Measurements from ENCODE around the gene PEX10. TPM values are rescaled to one million over a fixed set of nuclear protein-coding genes. Genes with fewer than 3 reads are reported as not detected.
A peak's percentile ranks its signal among the peaks of the same experiment; 100 is the strongest.

The PEX10 gene
- total and polyA plus RNA-seq, 10 of the 15 experiments (the other 5 are each of a cell fraction or from before 2014, with no cell fraction given), result 0.24 to 24.9 (median 16.8) TPM; not detected in 1

GRCh38 chr1:2394220-2394619 is 18.1 kb downstream of the PEX10 start:
- intact Hi-C loops (cut with micrococcal nuclease; ENCODE audit: unreplicated experiment) (no loop called here), in situ Hi-C loops (cut with MboI) (no loop called here)
- H3K9ac ChIP-seq (ENCODE audit: control insufficient read depth, insufficient read depth, low read length), result no peak overlapping the region

More at GRCh38 chr1:2394220-2394619, 18.1 kb downstream of the PEX10 start:
- no TSS peak for BruUV-seq (replicated peaks)
- H2AFZ ChIP-seq (ENCODE audit: control insufficient read depth, low read depth, low read length), result no peak overlapping the region
- RAD21 ChIA-PET (ENCODE audit: unreplicated experiment), result interaction anchor here (1.0 kb wide), 1 partner anchor 152 kb away, joined by 3 read pairs; no protein-coding TSS in a partner anchor
- H3K4me1 ChIP-seq (ENCODE audit: control insufficient read depth, insufficient read depth, low read length), result peaks cover 24% of the 10 kb centered on the region
- peaks cover 10 to 15% of the 10 kb centered on the region in 2 experiments for H3K36me3 ChIP-seq (ENCODE audit: control insufficient read depth in 2 of 2, insufficient read depth in 2 of 2, low read length in 1 of 2)
- TF ChIP-seq BCLAF1 (IDR thresholded peaks at IDR 0.05), result no peak
- no peak for TF ChIP-seq NR2C2 (IDR thresholded peaks at IDR 0.05; ENCODE audit: borderline replicate concordance, control insufficient read depth, insufficient read length, low read depth)
- peak; percentile 41 for TF ChIP-seq POLR2A (IDR thresholded peaks at IDR 0.05; ENCODE audit: low read depth, low read length)
- FAIRE-seq (no peak), DNase-seq (ENCODE audit: low read depth, low spot score) (no peak), ATAC-seq (no peak)
- SMC1A ChIA-PET (ENCODE audit: uncharacterized antibody, unreplicated experiment), result no interaction called here
- H3K27me3 ChIP-seq (replicated peaks in 1 of 2; ENCODE audit: control insufficient read depth in 2 of 2, insufficient read depth in 2 of 2, low read length in 1 of 2), result no peaks in the 10 kb centered on the region
- POLR2A ChIA-PET, result no interaction called here
- no peak overlapping the region for H3K27ac ChIP-seq (ENCODE audit: control insufficient read depth, insufficient read depth)
- no peak overlapping the region for H3K4me2 ChIP-seq (ENCODE audit: control insufficient read depth, insufficient read depth)
- no peaks in the 10 kb centered on the region for H3K9me3 ChIP-seq (replicated peaks; ENCODE audit: control insufficient read depth, insufficient read depth, low read length)
- 96% methylated on average over 7 of the region's 7 CpGs for WGBS (ENCODE audit: insufficient coverage, insufficient replicate concordance, low lambda C conversion rate, missing lambda C conversion rate)
- H3K79me2 ChIP-seq (ENCODE audit: control insufficient read depth, insufficient read depth, low read length), result peaks cover 45% of the 10 kb centered on the region
- H3K4me3 ChIP-seq, result no peak overlapping the region
- CTCF ChIA-PET, result no interaction called here
- no peaks in the 10 kb centered on the region for H4K20me1 ChIP-seq (ENCODE audit: control insufficient read depth, insufficient read depth)
